ENCODE results near the gene INSRR. TPM values are rescaled to one million over a fixed set of nuclear protein-coding genes. Genes with fewer than 3 reads are reported as not detected.

The INSRR gene
- total RNA-seq, 1 donor: not detected

- peaks cover 14% of the 10 kb centered on the region for H3K27me3 ChIP-seq (ENCODE audit: insufficient read depth, low read length)
- H3K4me3 ChIP-seq (ENCODE audit: low read length): no peak overlapping the region
These were observed 5.2 kb downstream of the INSRR start for GRCh38 chr1:156853761-156854160.

GRCh38 chr1:156852418-156852874, 6.5 kb downstream of the INSRR start:
- peaks cover 6% of the 10 kb centered on the region for H3K4me1 ChIP-seq (ENCODE audit: insufficient read depth, low read length)
- H3K27me3 ChIP-seq (ENCODE audit: insufficient read depth, low read length): peaks cover 14% of the 10 kb centered on the region
- no peaks in the 10 kb centered on the region for H3K9me3 ChIP-seq (ENCODE audit: low read depth, low read length)
- no peak overlapping the region for H3K4me3 ChIP-seq (ENCODE audit: low read length)

More at GRCh38 chr1:156853761-156854160, 5.2 kb downstream of the INSRR start:
- H3K4me1 ChIP-seq (ENCODE audit: insufficient read depth, low read length): no peaks in the 10 kb centered on the region
- no peaks in the 10 kb centered on the region for H3K9me3 ChIP-seq (ENCODE audit: low read depth, low read length)

- Histone ChIP-seq H3K4me3 (ENCODE audit: low read length) (no peak overlapping the region), H3K4me1 (ENCODE audit: insufficient read depth, low read length) (peaks cover 6% of the 10 kb centered on the region), H3K9me3 (ENCODE audit: low read depth, low read length) (no peaks in the 10 kb centered on the region), H3K27me3 (ENCODE audit: insufficient read depth, low read length) (peaks cover 11% of the 10 kb centered on the region)
These were observed 7.0 kb downstream of the INSRR start for GRCh38 chr1:156851779-156852417.

DNA sequence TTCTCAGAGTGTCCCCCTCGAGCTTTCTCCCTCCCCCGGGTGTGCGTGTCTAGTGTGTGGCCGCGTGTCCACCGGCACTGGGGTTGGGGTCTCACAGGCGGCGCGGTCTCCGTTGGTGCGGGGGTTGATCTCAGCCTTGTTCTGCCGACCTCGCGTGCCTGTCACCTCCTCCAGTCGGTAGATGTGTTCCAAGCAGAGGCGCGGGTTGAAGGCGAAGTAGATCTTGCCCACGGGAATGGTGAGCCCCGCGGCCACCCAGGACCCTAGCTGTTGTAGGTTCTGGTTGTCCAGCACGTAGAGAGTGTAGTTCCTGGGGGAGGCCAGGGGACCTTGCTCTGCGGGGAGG, 9.8 kb downstream of the INSRR start:
- Histone ChIP-seq H3K4me1 (ENCODE audit: insufficient read depth, low read length) (peaks cover 13% of the 10 kb centered on the region), H3K9me3 (ENCODE audit: low read depth, low read length) (no peaks in the 10 kb centered on the region), H3K4me3 (ENCODE audit: low read length) (no peak overlapping the region), H3K27me3 (ENCODE audit: insufficient read depth, low read length) (peaks cover 23% of the 10 kb centered on the region)

DNA sequence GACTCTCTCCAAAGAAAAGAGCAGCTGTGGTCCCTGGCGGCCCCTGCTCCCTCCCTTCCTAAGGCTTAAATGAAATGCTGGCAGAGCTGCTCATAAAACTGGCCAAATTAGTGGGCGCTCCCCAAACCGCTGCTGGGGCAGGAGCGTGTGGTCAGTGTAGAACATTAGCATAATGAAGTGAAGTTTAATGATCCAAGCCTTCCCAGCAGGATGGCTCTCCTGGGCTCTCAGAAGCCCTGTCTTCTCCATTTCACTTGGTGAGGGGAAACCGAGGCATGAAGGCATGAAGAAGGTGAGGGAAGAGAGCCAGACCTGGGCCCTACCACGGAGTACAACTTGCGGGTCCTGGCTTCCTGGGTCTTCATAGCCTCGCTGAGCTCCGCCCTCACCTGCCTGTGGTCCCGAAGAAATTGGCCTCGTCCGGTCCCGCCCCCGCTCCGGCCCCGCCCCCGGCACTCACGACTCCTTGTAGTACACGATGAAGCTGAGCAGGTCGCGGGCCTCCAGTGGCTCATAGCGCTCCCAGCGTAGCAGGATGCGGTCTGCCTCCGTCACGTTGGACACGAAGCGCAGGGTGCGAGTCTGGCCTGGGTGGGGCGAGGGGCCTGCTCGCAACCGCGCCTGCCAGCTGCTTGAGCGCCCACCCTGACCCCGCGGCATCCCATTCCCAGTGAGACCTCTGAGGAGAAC, 10.3 kb downstream of the INSRR start:
- peaks cover 28% of the 10 kb centered on the region for H3K27me3 ChIP-seq (ENCODE audit: insufficient read depth, low read length)
- peaks cover 13% of the 10 kb centered on the region for H3K4me1 ChIP-seq (ENCODE audit: insufficient read depth, low read length)
- H3K4me3 ChIP-seq (ENCODE audit: low read length): no peak overlapping the region
- no peaks in the 10 kb centered on the region for H3K9me3 ChIP-seq (ENCODE audit: low read depth, low read length)

- H3K4me1 ChIP-seq (ENCODE audit: insufficient read depth, low read length): peaks cover 13% of the 10 kb centered on the region
- peaks cover 34% of the 10 kb centered on the region for H3K27me3 ChIP-seq (ENCODE audit: insufficient read depth, low read length)
These were observed 11.1 kb downstream of the INSRR start for GRCh38 chr1:156847591-156848460.

DNA sequence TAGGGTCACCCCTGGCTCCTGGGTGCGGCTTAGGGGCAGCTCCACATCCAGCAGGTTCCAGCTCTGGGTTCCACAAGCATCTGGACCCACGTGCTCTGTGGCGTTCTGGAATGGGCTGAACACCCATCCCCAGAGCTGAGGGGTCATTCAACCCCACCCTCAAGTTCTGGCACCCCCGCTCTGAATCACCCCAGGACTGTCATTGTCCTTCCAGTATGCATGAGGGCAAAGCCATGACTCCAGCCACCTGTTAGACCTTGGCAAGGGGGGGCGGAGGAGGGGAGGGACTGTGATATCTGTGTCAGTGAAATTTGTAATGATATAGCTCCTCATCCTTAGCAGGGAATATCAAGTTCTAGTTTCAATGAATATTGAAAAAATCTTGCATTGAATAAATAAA, 12.3 kb downstream of the INSRR start:
- H3K4me1 ChIP-seq (ENCODE audit: insufficient read depth, low read length): peaks cover 13% of the 10 kb centered on the region
- H3K27me3 ChIP-seq (ENCODE audit: insufficient read depth, low read length): peaks cover 39% of the 10 kb centered on the region
- no peak overlapping the region for H3K4me3 ChIP-seq (ENCODE audit: low read length)

More at GRCh38 chr1:156847591-156848460, 11.1 kb downstream of the INSRR start:
- H3K9me3 ChIP-seq (ENCODE audit: low read depth, low read length): no peaks in the 10 kb centered on the region
- no peak overlapping the region for H3K4me3 ChIP-seq (ENCODE audit: low read length)

DNA sequence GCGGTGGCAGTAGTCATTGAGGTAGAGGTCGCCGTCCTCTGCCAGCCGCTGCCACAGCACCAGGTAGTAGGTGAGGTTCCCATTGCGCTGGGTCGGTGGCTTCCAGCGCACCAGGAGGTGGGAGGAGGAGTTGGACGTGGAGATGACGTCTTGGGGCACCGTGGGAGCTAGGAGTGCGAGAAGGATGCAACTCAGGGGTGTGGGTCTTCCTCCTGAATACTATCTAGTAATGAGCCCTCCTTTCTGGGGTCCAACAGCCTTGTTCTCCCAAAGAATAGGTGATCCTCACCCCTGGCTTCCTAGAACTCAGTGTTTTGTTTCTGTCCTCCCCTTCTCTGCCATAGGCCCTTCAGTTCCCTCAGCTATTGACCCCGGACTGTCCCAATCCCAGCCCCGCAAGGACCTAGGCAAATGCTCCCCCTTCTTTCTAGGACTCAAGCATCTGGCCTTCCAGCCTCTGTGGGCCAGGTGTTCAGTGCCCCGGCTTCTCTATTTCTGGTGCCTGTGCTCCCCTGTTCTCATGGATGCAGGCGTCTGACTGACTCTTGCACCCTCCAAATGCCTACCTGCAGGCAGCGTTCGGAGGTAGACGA, 12.9 kb downstream of the INSRR start:
- H3K27me3 ChIP-seq (ENCODE audit: insufficient read depth, low read length): peaks cover 39% of the 10 kb centered on the region

More for the DNA sequence above, 12.3 kb downstream of the INSRR start:
- H3K9me3 ChIP-seq (ENCODE audit: low read depth, low read length): no peaks in the 10 kb centered on the region

DNA sequence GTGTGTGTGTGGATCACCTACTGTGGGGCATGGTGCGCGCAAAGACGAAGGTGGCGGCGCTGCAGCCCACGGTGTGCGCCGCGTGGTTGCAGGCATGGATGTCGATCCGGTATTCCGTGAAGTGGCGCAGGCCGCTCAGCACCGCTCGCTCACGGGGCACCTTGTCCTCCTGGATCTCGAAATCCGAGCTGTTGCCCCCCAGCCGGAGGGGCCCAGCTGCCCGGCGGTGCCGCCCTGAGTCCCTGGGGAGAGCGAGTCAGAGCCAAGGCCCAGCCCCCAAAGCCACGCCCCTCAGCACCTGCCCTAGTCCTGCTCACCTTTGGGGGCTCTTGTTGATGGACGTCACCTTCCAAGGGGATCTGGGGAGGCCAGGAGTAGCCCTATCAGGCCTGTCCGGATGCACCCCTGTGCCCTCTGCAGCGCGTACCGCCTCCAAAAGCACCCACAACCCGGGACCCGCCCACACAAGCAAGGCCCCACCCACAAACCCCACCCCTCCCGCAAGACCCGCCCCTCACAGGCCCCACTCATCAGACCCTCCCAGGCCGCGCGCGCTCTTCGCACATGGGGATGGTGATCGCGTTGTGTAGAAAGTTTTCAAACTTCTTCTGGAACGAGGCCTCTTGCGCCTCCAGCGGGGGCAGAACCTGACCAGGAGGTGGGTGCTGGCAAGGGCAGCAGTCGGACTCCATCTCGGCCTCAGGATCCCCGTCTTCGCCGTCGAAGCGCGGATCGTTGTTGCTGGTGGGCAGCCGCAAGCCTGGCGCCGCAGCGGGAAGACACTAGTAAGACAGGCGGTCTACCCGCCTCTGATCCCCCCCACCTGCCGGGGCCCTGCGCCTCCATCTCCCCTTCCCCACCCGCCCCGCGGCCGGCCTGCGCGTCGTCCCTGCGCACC, 13.6 kb downstream of the INSRR start:
- H3K4me3 ChIP-seq (ENCODE audit: low read length): no peak overlapping the region
- no peaks in the 10 kb centered on the region for H3K9me3 ChIP-seq (ENCODE audit: low read depth, low read length)
- H3K27me3 ChIP-seq (ENCODE audit: insufficient read depth, low read length): peaks cover 39% of the 10 kb centered on the region
- H3K4me1 ChIP-seq (ENCODE audit: insufficient read depth, low read length): peaks cover 13% of the 10 kb centered on the region

More for the DNA sequence above, 12.9 kb downstream of the INSRR start:
- peaks cover 13% of the 10 kb centered on the region for H3K4me1 ChIP-seq (ENCODE audit: insufficient read depth, low read length)
- H3K4me3 ChIP-seq (ENCODE audit: low read length): no peak overlapping the region
- no peaks in the 10 kb centered on the region for H3K9me3 ChIP-seq (ENCODE audit: low read depth, low read length)

DNA sequence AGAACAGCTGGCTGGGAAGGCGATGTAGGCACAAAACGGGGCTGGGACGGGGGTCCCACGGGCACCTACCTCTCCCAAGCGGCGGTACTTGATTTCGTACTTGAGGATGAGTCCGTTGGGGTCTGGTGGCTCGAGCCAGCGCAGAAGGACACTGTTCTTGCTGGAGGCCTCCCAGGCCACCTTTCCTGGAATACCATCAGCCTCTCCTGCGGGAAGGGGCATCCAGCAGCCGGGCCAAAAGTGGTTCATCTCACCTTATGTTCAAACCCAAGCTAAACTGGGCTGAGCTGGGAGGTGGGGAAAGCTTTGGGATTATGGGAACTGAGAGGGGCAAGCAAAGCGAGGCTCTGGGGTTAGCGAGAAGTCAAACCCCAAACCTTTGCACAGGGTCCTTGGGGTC, 14.3 kb downstream of the INSRR start:
- no peak overlapping the region for H3K4me3 ChIP-seq (ENCODE audit: low read length)

DNA sequence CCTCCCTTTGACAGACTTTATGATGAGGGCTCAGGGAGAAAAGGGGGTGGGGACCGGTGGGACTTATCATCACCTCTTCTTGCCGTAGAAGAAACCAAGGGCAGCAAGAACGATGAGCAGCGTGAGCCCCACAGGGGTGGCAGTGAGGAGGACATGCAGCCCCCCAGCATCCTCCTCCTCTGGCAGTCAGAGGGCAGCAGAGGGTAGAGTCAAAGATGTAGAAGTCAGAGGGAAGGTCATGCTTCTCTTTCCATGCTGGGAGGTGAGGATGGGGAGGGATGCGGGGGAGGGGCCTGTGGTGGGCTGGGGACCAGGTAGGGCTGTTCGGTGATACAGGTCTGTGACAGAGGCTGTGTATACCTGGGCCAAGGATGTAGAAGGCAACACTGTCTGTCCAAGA, 14.8 kb downstream of the INSRR start:
- H3K4me3 ChIP-seq (ENCODE audit: low read length): no peak overlapping the region
- peaks cover 13% of the 10 kb centered on the region for H3K4me1 ChIP-seq (ENCODE audit: insufficient read depth, low read length)
- H3K9me3 ChIP-seq (ENCODE audit: low read depth, low read length): no peaks in the 10 kb centered on the region
- peaks cover 39% of the 10 kb centered on the region for H3K27me3 ChIP-seq (ENCODE audit: insufficient read depth, low read length)

More for the DNA sequence above, 14.3 kb downstream of the INSRR start:
- no peaks in the 10 kb centered on the region for H3K9me3 ChIP-seq (ENCODE audit: low read depth, low read length)
- peaks cover 39% of the 10 kb centered on the region for H3K27me3 ChIP-seq (ENCODE audit: insufficient read depth, low read length)
- peaks cover 13% of the 10 kb centered on the region for H3K4me1 ChIP-seq (ENCODE audit: insufficient read depth, low read length)

GRCh38 chr1:156842618-156843300, 16.2 kb downstream of the INSRR start:
- H3K4me3 ChIP-seq (ENCODE audit: low read length): no peak overlapping the region
- H3K4me1 ChIP-seq (ENCODE audit: insufficient read depth, low read length): peaks cover 7% of the 10 kb centered on the region
- H3K27me3 ChIP-seq (ENCODE audit: insufficient read depth, low read length): peaks cover 31% of the 10 kb centered on the region
- no peaks in the 10 kb centered on the region for H3K9me3 ChIP-seq (ENCODE audit: low read depth, low read length)

GRCh38 chr1:156841295-156841855, 17.5 kb downstream of the INSRR start:
- Histone ChIP-seq H3K27me3 (ENCODE audit: insufficient read depth, low read length) (peaks cover 28% of the 10 kb centered on the region), H3K9me3 (ENCODE audit: low read depth, low read length) (no peaks in the 10 kb centered on the region), H3K4me1 (ENCODE audit: insufficient read depth, low read length) (peaks cover 7% of the 10 kb centered on the region), H3K4me3 (ENCODE audit: low read length) (no peak overlapping the region)

Data from mononuclear cell (primary cell).